MM.1S (cell line): ENCODE data around the gene DGKI.

Experiments used
- CTCF ChIP-seq: fragments of 300-600 bp; sonication (generic); IDR thresholded peaks from 2 replicates; pipeline ENCODE4 v1.5.1; 2016; ENCODE audit warnings: antibody characterized with exemption, low read length, mixed read lengths
- EZH2 ChIP-seq: fragments of 300-600 bp; sonication (generic); optimal IDR thresholded peaks from 2 replicates; pipeline ENCODE3; 2017; ENCODE audit warnings: low read depth, mild to moderate bottlenecking, antibody characterized with exemption, low read length, mixed read lengths
- EZH2phosphoT487 ChIP-seq: fragments of 300-600 bp; sonication (generic); IDR thresholded peaks from 2 replicates; pipeline ENCODE4 v1.6.1; 2018; ENCODE audit warnings: antibody characterized with exemption, low read length

GRCh38 chr7:137846549-137846826 is 286 bp downstream of the DGKI start:
- TF ChIP-seq CTCF (no peak), EZH2 (no peak), EZH2phosphoT487 (no peak)
